WI38 (cell line): ENCODE results near the gene AARS2.

Source experiments
- H3K4me3 ChIP-seq: 2 replicates; pipeline ENCODE4 v1.5.1; 2011; ENCODE audit warnings: low read depth, mild to moderate bottlenecking, control low read depth, low read length
- TF ChIP-seq, protein P1 (sequence below): IDR thresholded peaks from 2 replicates; pipeline ENCODE4 v1.5.1; 2012; ENCODE audit warnings: low read depth, mild to moderate bottlenecking, control low read depth, low read length

AARS2 gene

DNA sequence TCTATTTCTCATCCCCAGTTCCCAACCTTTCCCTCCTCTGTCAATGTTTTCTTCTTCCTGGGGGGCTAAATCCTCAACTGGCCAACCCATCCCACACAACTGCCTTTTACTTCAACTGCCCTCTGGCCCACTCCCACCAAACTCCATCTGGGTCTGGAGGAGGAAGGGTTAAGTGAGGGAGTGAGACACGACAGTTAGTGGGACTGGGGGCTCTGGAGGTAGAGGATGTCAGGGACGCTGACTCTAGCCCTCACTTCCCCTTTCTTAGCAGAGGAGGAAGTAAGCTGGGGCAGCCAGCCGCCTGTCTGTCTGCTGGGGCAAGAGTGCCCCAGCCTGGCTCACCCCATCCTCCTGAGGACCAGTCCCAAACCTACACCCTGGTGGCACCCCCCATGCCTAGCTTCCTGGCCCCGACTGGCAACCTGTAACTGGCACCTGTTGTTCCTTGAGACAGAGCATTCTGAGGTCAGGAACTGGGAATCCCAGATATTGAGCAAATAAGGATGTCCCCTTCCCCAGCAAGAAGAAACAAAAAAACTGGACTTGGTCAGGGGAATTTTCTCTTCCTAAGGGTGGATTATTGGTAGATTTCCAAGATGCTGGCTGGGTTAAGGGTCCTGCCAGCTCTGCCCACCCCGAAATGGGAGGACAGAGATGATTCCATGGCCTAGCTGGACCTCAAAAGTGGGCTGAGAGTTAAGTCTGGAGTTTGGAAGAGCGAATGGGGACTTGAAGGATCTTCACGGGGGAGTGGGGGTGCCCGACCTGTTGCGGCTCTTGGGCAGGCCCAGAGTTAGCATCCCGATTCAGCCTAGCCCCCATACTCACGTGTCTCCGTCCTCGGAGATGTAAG is 48.8 kb downstream of the AARS2 start:
- TF ChIP-seq, protein P1, sequence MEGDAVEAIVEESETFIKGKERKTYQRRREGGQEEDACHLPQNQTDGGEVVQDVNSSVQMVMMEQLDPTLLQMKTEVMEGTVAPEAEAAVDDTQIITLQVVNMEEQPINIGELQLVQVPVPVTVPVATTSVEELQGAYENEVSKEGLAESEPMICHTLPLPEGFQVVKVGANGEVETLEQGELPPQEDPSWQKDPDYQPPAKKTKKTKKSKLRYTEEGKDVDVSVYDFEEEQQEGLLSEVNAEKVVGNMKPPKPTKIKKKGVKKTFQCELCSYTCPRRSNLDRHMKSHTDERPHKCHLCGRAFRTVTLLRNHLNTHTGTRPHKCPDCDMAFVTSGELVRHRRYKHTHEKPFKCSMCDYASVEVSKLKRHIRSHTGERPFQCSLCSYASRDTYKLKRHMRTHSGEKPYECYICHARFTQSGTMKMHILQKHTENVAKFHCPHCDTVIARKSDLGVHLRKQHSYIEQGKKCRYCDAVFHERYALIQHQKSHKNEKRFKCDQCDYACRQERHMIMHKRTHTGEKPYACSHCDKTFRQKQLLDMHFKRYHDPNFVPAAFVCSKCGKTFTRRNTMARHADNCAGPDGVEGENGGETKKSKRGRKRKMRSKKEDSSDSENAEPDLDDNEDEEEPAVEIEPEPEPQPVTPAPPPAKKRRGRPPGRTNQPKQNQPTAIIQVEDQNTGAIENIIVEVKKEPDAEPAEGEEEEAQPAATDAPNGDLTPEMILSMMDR, result peak; percentile 10; the same call in 1 of the 2 replicates
- peak overlapping the region; percentile 74 for H3K4me3 ChIP-seq

- H3K4me3 ChIP-seq, result peak overlapping the region; percentile 74
- TF ChIP-seq, protein P1, result no peak
These were observed 49.6 kb downstream of the AARS2 start for GRCh38 chr6:44263354-44264100.

GRCh38 chr6:44262467-44263353 is 50.4 kb downstream of the AARS2 start:
- peak overlapping the region; percentile 74 for H3K4me3 ChIP-seq
- TF ChIP-seq, protein P1, result no peak

DNA sequence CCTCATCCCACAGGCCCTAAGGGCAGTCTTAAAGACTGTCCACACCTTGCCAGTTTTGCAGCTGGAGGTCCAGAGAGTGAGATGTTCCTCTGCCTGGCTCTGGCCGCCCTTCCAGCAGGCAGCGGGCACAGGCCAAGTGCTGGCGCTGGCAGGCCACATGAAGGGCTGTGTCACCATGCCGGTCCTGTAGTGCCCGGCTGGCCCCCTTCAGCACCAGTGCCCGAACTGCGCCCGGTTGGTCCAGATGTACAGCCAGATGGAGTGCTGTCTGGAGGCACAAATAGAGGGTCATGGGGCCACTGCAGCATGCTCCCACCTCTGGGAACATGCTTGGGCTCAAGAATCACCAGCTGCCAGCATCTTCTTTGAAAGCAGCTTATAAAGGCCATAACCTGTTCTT is 51.6 kb downstream of the AARS2 start:
- no peak overlapping the region for H3K4me3 ChIP-seq
- TF ChIP-seq, protein P1, result no peak

GRCh38 chr6:44260451-44261297 is 52.5 kb downstream of the AARS2 start:
- TF ChIP-seq, protein P1, result no peak
- no peak overlapping the region for H3K4me3 ChIP-seq

GRCh38 chr6:44260011-44260410 is 53.1 kb downstream of the AARS2 start:
- H3K4me3 ChIP-seq, result no peak overlapping the region
- TF ChIP-seq, protein P1, result no peak
